HG03575 (cell line): ENCODE measurements around the gene PODNL1.

Experiments used
- ATAC-seq: cut with Tn5 transposase; IDR thresholded peaks from one replicate; pipeline ENCODE4 v1.9.1; 2021; ENCODE audit not compliant: unreplicated experiment, insufficient number of reproducible peaks, low FRiP score; ENCODE audit errors: extremely low read depth

Gene PODNL1

DNA sequence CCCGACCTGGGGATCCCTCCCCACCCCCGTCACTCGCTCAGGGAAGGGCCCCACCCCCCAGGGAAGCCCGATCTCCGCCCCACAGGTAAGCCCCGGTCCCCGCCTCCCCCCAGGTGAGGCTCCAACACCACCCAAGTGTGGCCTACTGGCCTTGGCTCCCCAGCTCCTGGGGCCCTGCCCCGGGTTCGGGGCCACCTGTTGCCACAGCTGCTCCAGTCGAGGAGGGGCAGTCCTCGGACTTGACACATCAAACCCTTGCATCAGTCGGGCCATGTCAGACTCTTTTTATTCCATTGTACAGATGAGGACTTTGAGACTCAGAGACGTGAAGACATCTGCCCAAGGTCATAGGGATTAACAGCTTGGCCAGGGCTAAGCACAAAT is 31.7 kb downstream of the PODNL1 start:
- ATAC-seq: no peak

DNA sequence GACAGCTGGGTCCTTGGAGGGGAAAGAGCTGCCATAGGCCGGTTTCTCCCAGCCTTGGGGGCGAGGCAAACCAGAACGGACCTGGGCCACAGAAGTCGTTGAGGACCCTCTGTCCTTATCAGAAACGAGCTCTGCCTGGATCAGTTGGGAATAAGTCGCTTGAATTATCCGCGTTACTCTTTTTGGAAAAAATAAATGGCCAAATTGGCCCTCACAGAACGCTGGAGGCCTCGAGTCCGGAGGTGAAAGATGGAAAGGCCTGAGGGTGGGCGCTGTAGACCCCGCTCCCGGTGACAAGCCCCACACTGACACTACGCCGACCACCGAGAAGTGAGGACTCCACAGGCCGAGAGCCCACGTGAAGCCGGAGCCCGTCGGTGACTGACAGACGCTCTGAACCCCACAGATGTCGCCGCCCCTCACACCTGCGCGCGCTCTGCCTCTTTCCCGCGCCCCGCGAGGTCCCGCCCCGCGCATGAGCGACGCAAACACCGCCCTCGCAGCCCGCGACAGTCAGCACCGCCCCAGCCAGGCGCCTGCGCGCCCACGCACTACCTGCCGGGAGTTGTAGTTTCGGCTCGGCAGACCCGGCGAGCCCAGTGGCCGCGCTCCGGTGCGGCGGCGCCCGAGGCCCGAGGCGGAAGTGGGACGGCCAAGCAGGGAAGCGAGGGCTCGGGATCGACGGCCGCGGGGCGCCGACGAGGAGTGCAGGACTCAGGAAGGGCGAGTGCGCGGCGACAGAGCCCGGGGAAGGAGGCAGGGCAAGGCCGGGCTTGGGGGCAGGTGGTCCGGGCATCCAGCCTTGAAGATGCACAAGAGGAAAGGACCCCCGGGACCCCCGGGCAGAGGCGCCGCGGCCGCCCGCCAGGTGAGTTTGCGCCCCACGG is 32.3 kb downstream of the PODNL1 start, which contains the start of the genes BRME1 and CC2D1A:
TSS of gene BRME1 (minus strand) at position 484 of the 887 bp plus-strand sequence. CDS start 1,225 bp downstream, outside the sequence.
TSS of gene CC2D1A (plus strand) at position 568 of the 887 bp plus-strand sequence. CDS start at position 809, 241 bp downstream.
- no peak for ATAC-seq

DNA sequence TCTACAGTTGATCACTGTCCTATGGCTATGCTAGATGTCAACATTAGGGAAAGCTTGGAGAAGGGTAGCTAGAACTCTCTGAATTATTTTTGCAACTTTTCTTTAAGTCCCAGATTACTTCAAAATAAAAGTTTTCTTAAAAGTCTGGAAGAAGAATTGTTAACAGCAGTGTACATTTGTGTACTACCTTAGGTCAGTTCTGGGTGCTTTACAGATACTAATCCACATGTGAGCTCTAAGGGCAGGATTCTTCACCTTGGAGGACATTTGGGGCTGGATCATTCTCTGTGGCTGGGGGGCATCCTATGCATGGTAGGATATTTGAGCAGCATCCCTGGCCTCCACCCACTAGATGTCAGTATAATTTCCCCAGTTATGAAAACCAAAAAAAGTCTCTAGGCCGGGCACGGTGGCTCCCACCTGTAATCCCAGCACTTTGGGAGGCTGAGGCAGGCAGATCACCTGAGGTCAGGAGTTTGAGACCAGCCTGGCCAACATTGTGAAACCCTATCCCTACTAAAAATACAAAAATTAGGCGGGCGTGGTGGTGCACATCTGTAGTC is 35.1 kb downstream of the PODNL1 start:
- no peak for ATAC-seq

DNA sequence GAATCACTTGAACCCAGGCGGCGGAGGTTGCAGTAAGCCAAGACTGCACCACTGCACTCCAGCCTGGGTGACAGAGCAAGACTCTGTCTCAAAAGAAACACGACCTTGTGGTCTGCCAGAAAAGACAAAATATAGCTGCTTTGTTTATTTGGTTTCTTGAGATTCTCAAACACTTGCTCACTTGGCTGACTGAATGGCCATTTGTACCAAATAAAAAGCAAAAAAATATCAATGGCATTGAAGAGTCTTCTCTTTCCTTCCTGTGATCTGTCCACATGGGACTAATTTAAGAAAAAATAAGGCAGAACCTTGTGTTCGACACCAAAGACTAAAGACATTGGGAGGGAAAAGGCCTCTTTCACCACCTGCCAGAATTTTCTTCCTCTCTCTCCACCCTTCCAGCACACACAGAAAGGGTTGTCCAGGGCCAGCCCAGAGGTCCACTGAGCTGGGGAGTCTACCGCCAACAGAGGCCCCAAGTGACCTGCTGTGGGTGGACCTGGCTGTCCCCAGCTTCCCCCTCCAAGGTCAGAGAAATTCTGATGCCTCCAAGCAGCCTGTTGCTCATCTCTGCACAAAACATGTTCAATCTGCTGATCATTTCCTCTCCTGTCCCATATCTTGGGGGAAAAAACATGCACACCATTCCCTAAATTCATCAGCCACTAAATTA is 38.2 kb downstream of the PODNL1 start:
- ATAC-seq: no peak

DNA sequence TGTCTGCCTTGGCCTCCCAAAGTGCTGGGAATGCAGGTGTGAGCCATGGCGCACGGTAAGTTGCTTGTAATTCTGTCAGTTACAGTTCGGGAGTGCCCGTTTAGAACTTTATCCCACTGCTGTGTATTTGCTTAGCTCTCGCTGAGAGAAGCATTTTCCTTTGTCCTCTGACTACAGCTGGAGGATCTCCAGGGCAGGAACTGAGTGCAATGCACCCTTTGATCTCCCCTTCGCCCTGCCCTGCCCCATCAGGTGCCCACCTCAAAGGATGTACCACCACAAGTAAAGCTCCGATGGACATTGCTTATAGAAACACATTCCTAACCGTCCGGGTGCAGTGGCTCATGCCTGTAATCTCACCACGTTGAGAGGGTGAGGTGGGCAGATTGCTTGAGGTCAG is 38.8 kb downstream of the PODNL1 start:
- ATAC-seq: no peak

DNA sequence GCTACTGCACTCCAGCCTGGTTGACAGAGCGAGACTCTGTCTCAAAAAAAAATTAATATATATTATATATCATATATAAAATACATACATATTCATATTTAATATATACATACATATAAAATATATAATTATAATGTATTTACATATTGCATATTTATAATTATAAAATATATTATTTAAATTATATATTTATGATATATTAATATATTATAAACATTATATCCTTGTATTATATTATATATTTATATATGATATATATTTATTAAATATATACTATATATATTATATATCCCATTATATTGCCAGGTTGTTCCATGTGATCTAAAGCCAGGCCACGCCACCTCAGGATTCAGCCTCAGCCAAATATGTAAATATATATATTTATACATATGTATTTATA is 42.0 kb downstream of the PODNL1 start:
- ATAC-seq: no peak

DNA sequence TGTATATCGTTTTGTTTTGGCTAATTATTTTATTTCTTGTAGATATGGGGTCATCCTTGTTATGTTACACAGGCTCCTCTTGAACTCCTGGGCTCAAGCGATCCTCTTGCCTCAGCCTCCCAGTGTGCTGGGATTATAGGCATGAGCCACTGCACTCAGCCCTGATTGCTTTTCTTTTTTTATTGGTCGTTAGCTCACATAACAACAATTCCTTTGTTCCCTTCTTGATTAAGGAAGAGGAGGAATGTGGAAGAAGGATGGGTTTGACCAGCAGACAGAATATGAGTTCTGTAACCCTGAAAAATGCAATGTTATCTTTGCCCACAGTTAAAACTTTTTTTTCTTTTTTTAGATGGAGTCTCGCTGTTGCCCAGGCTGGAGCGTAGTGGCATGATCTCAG is 43.7 kb downstream of the PODNL1 start:
- no peak for ATAC-seq

DNA sequence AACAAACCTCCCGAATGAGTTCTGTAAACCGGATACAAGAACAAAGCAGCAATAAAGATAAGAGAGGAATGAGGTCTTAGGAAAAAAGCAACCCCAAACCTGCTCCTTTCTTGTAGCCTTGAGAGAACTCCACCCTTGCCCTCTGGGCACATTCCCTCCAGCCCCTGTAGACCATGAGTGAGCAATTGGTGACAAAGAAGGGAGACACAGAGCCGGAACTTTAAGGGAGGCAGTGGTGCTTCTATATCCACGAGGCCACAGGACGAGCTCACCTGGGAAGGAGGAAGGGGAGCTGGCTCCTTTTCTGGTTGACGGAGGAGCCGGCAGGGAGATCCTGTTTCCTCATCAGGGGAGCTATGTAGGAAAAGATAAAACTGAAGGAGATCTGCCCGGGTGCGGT is 45.3 kb downstream of the PODNL1 start:
- no peak for ATAC-seq

DNA sequence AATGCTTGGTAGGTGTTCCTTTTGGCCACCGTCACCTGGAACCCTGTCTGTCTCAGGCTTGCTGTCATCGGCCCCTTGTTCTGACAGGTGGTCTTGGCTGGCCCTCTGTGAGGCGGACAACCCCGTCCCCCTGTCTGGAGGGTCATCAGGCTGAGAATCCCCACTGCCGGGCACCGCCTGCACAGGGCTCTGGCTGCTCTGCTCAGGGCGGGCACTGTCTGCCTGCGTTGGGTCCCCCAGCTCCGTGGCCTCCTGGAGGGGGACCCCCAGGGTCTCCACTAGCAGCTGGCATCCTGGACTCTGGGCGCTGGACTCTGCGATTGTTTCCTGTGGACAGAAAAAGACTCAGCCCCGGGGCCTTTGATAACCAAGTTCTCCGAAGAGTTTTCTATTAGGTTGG is 48.1 kb downstream of the PODNL1 start:
- no peak for ATAC-seq

DNA sequence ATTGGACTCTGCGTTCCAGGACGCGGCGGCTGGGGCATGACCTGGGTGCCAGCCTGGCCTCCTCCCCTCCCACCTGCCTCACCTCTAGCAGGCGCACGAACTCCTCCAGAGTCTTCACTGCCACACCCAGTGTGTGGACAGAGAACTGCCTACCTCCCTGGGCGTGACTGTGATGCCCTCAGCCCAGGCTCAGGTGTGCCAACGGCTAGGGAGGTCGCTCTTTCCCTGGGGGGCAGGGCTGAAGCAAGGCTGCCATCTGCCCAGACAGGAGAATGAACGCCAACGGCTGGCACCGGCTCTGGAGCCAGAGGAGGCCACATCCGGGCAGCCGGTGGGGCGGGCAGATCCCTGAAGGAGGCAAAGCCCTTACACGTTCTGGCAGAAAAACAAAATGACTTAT is 49.9 kb downstream of the PODNL1 start:
- no peak for ATAC-seq

DNA sequence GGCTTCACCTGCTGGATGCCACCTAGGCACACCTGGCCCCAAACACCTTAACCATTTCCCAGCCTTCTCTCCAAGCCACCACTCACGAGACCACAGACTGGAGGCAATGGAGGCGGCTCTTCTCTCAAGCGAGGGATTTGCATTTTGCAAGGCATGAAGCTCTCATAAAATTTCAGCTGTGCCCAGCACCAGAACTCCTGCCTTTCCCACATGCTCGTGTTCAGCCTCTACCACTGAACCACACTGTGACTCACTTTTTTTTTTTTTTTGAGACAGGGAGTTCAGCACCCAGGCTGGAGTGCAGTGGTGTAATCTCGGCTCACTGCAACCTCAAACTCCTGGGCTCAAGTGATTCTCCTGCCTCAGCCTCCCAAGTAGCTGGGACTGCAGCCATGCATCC is 50.7 kb downstream of the PODNL1 start:
- no peak for ATAC-seq

DNA sequence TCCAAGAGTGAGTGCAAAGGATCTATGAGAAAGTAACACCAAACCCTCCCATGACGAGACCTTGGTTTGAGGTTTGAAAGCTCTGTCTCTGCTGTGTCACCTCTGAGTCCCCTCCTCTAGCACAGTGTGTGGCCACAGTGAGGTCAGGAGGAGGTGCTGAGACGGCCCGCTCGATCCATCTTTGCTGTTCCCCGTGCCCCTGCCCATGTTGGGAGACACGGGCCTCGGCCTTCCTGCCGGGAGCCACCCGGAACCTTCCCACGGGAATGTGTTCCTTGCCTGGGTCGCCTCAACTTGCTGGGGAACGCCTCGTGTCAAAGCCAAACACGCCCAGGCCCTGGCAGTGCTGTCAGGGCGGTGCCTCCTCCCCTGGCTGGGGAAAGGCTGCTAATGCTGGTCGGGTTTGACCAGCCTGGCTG is 51.2 kb downstream of the PODNL1 start:
- no peak for ATAC-seq

DNA sequence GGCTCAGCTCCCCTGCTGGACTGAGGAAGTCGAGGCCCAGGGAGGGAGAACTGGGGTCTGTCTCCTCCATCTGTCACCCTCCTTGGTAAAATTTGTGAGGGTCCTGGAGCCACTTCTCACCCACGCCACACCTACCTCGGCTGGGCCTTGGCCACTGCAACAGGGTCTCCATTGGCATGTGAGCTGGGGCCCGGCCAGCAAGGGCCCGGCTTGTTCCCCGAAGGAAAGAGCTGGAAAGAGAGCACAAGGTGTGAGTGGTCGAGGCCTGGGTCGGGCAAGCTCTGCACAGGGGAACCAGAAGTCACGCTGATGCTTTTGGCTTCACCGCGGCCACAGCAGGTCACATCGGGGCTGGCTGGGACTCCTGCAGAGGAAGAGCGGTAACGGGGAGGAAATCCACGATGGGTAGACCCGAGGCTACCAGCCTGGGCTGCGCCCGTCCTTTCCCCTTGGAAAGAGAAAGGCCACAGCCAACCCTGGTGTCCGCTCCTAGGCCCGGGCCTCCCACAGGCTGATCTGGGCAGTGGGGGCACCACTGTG is 52.3 kb downstream of the PODNL1 start:
- no peak for ATAC-seq

DNA sequence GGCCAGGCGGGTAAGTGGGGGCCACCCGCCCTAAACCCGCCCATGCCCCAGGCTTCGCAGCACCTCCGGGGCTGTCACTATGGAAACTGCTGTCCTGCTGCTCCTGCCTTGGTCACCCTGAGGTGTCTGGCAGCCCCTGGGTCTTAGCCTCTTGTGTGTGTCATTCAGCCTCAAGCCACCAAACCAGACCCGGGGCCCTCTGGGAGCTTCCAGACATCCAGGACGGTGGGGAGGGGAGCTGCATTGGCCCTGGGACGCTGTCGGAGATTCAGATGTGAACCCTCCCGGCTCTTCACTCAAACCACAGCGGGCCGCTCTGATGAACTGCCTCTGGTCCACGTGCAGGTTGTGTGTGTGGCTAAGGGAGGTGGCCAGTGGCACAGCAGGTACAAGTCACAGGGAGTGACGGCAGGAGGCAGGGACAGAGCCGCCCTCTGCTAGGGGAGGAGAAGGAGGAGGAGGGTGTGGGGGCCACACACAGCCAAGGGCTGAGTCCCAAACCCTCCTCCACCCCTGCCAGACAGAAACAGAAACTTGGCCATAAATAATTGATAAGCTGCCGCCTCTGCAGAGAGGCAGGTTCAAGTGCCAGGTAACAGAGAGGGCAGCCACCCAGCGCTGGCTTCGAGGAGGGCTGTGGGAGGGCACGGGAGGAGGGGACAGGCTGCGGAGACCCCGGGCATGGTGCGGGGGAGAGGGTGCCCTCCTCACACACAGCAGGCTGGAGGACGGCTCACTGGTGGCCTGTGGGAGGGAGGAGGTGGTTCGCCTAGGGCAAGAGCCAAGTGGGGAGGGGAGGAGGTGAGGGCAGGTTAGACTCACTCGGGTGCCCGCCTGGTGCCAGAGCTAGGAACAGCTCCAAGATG is 53.3 kb downstream of the PODNL1 start:
- no peak for ATAC-seq

DNA sequence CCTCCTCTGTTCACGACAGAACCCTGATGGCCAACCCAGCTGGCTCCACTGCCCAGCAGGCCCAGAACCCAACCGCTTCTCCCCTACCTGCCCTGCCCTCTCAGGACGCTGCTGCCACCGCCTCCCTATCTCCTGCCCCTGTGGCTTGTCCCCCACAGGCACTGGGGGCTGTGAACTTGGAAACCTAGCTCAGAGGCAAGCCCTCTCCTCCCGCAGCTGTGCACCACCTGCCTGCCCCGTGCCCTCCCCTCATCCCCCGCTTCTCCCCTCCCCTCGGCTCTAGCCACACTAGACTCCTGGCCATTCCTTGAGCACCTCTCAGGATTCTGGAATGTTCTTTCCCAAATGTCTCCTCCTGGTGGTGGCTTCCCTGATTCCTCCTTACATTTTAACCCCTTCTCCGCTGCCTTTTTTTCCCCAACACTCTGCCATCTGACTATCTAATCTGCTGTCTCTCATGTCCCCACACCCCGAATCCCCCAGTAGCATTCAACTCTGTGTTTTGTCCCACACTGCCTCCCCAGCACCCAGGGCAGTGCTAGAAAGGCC is 54.6 kb downstream of the PODNL1 start:
- no peak for ATAC-seq

DNA sequence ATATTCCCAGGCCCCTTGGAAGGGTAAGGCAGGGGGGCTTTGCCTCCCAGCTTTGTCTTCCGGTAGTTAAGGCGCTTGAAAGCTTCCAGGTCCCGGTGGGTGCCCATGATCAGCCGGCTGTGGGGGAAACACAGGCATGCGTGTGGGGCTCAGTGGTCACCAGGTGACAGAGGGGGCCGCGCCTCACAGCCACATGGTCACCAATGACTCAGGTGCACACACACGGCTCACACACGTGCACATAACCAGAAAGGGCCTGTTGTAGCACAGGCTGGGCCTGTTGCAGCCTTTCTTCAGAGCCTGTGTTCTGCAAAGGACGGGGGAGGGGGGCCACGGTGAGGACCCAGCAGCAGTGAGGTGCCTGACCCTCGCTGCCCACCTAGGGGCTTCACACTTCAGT is 55.4 kb downstream of the PODNL1 start:
- no peak for ATAC-seq

DNA sequence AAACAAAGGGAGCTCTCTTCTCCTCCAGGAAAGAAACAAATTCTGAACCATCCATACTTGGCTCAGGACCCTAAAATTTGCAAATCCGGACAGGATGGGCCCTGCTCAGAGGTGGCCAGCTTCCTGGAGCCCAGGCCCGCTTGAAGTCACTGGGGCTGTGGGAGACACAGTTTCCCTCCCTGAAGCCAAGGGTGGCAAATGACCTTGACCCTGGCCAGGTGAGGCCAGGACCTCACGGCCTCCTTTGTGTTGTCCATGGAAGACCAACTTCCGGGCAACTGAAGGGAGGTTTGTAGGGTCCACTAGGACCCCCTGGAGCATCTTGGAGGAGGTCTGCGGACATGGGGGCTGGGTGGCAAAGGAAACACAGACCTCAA is 55.8 kb downstream of the PODNL1 start:
- no peak for ATAC-seq

DNA sequence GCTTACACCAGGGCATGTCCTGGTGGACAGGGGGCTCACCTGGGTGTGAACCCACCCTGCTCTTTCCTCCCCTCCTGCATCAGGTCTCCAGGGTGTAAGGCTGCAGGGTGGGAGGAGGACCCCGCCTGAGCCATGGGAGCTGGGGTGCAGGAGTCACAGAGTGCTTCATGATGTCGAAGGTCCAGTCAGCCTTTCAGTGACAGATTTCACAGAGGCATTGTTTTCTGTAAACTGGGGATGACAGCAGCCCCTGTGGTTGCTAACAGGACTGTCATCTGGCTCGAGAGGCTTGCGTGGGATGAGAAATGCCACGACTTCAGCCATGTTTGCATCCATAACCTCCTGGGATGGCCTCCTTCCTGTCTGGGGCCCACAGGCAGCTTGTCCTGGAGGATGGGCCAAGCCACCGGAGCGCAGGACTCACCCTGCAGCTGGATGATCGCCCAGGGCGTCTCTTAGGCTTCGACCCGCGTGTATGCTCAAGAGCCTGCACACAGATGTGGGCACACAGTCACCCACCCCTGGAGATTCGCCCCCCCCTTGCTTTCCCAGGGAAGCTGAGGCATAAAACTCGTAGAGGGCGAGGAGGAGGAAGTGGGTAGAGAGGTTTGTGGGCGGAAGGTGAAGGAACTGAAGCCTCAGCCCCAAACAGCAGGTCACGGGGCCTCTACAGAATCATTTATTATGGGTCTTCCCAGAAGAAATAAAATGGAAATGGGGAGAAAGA is 56.4 kb downstream of the PODNL1 start:
- ATAC-seq: no peak
